ENCODE data around the gene ODF4.

Gene ODF4

DNA sequence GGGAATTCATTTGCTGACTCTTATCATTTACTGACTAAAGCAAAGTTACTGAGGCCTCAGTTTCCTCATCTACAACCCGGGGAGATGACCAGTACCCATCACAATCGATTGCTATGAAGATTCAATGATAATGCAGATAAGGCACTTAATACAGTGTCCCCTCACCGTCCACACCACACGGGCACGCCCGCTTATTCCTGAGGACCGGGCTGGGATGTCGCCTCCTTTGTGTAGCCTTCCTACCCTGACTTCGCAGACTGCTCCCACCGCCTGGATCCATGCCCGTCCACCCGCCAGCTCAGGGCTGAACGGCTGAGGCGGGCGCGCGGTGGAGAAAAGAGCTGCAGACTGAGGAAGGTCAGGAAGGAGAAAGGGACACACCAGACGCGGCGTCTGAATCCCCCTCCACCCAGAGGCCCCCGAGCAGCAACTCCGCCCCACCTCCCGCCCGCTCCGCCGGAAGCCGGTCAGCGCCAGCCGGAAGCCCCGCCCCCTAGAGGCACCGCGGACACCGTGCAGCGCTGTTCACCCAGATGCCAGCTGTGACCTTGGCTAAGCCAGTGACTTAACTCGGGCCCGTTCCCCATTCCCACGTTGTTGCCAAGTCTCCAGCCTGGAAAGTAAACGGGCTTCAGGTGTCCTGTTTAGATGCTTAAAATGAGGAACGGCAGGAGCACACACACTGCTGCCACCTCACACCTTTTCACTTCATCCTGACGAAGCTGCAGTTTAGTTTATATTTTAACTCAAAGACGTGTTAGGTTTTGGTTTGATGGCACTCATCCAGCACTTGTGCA is 36.8 kb downstream of the ODF4 start, which contains the start of gene KRABD2 (continued):
- no peak; the same call in 1 of the 2 replicates for TF ChIP-seq FEZF1 (tag by site-specific recombination; IDR thresholded peaks at IDR 0.05)
- TF ChIP-seq ZNF639 (tag by site-specific recombination; IDR thresholded peaks at IDR 0.05), result 0 out of 2 replicates have a peak, but pooled peaks have one; percentile 41
- TF ChIP-seq KLF9 (tag by site-specific recombination; IDR thresholded peaks at IDR 0.05; ENCODE audit: low read depth), result peak; percentile 72
- TF ChIP-seq ZNF280C (tag by site-specific recombination; IDR thresholded peaks at IDR 0.05), result no peak
- TF ChIP-seq ZNF701 (tag by site-specific recombination; IDR thresholded peaks at IDR 0.05), result no peak
- TF ChIP-seq SP2 (tag by site-specific recombination; IDR thresholded peaks at IDR 0.05), result peak; percentile 85
- no peak for TF ChIP-seq PRDM6 (tag by site-specific recombination; IDR thresholded peaks at IDR 0.05)
- TF ChIP-seq ZNF121 (tag by site-specific recombination; IDR thresholded peaks at IDR 0.05), result peak; percentile 60; the same call in 1 of the 2 replicates
- 0 out of 2 replicates have a peak, but pooled peaks have one; percentile 33 for TF ChIP-seq PRDM1 (tag by site-specific recombination; IDR thresholded peaks at IDR 0.05)
- no peak for TF ChIP-seq ZNF626 (tag by site-specific recombination; IDR thresholded peaks at IDR 0.05)
- TF ChIP-seq ZNF658 (tag by site-specific recombination; IDR thresholded peaks at IDR 0.05), result no peak
- no peak for TF ChIP-seq ZSCAN23 (tag by site-specific recombination; IDR thresholded peaks at IDR 0.05)
- TF ChIP-seq KLF8 (tag by site-specific recombination; IDR thresholded peaks at IDR 0.05), result peak; percentile 78; the same call in 1 of the 2 replicates
- TF ChIP-seq, protein P1, sequence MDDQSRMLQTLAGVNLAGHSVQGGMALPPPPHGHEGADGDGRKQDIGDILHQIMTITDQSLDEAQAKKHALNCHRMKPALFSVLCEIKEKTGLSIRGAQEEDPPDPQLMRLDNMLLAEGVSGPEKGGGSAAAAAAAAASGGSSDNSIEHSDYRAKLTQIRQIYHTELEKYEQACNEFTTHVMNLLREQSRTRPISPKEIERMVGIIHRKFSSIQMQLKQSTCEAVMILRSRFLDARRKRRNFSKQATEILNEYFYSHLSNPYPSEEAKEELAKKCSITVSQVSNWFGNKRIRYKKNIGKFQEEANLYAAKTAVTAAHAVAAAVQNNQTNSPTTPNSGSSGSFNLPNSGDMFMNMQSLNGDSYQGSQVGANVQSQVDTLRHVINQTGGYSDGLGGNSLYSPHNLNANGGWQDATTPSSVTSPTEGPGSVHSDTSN (CRISPR knock-in tag; IDR thresholded peaks at IDR 0.05), result peak; percentile 6; the same call in 1 of the 2 replicates
- peak; percentile 57; the same call in 1 of the 2 replicates for TF ChIP-seq ZNF76 (tag by site-specific recombination; IDR thresholded peaks at IDR 0.05; ENCODE audit: borderline replicate concordance, low read depth)
- TF ChIP-seq, protein P2, sequence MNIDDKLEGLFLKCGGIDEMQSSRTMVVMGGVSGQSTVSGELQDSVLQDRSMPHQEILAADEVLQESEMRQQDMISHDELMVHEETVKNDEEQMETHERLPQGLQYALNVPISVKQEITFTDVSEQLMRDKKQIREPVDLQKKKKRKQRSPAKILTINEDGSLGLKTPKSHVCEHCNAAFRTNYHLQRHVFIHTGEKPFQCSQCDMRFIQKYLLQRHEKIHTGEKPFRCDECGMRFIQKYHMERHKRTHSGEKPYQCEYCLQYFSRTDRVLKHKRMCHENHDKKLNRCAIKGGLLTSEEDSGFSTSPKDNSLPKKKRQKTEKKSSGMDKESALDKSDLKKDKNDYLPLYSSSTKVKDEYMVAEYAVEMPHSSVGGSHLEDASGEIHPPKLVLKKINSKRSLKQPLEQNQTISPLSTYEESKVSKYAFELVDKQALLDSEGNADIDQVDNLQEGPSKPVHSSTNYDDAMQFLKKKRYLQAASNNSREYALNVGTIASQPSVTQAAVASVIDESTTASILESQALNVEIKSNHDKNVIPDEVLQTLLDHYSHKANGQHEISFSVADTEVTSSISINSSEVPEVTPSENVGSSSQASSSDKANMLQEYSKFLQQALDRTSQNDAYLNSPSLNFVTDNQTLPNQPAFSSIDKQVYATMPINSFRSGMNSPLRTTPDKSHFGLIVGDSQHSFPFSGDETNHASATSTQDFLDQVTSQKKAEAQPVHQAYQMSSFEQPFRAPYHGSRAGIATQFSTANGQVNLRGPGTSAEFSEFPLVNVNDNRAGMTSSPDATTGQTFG (tag by site-specific recombination; IDR thresholded peaks at IDR 0.05; ENCODE audit: borderline replicate concordance), result no peak
- TF ChIP-seq ZNF404 (tag by site-specific recombination; IDR thresholded peaks at IDR 0.05), result no peak
- no peak for TF ChIP-seq ZNF645 (tag by site-specific recombination; IDR thresholded peaks at IDR 0.05)
- TF ChIP-seq ZEB2 (tag by site-specific recombination; IDR thresholded peaks at IDR 0.05), result peak; percentile 78
- no peak for TF ChIP-seq ZBTB7A (tag by site-specific recombination; IDR thresholded peaks at IDR 0.05; ENCODE audit: low read depth)
- no peak for TF ChIP-seq ZNF843 (tag by site-specific recombination; IDR thresholded peaks at IDR 0.05)
- TF ChIP-seq GLIS1 (tag by site-specific recombination; IDR thresholded peaks at IDR 0.05), result peak; percentile 49
- TF ChIP-seq GLIS2 (tag by site-specific recombination; IDR thresholded peaks at IDR 0.05), result no peak
- TF ChIP-seq ZNF155 (tag by site-specific recombination; IDR thresholded peaks at IDR 0.05), result no peak
- TF ChIP-seq, protein P3, sequence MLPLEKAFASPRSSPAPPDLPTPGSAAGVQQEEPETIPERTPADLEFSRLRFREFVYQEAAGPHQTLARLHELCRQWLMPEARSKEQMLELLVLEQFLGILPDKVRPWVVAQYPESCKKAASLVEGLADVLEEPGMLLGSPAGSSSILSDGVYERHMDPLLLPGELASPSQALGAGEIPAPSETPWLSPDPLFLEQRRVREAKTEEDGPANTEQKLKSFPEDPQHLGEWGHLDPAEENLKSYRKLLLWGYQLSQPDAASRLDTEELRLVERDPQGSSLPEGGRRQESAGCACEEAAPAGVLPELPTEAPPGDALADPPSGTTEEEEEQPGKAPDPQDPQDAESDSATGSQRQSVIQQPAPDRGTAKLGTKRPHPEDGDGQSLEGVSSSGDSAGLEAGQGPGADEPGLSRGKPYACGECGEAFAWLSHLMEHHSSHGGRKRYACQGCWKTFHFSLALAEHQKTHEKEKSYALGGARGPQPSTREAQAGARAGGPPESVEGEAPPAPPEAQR (tag by site-specific recombination; IDR thresholded peaks at IDR 0.05), result no peak
- TF ChIP-seq YY2 (tag by site-specific recombination; IDR thresholded peaks at IDR 0.05), result no peak
- no peak for TF ChIP-seq ZNF221 (tag by site-specific recombination; IDR thresholded peaks at IDR 0.05; ENCODE audit: borderline replicate concordance)

Measured in HEK293 (cell line).